DMS114 treated with DMSO at 0.1 percent for 48 hours (cell line): ENCODE measurements around the gene PPT2.

Source experiments
- DNase-seq: peaks from one replicate; lab custom pipeline; 2025; ENCODE audit not compliant: unreplicated experiment; lab: John Stamatoyannopoulos, UW

Gene PPT2, protein sequence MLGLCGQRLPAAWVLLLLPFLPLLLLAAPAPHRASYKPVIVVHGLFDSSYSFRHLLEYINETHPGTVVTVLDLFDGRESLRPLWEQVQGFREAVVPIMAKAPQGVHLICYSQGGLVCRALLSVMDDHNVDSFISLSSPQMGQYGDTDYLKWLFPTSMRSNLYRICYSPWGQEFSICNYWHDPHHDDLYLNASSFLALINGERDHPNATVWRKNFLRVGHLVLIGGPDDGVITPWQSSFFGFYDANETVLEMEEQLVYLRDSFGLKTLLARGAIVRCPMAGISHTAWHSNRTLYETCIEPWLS

GRCh38 chr6:32153564-32154513 lies at the start of gene PPT2:
TSS of gene PPT2 (plus strand) at chr6:32154141. CDS start at chr6:32154595, 454 bp downstream.
- DNase-seq, result peak; percentile 94

GRCh38 chr6:32105433-32105832 lies 48.5 kb upstream of the PPT2 start:
- DNase-seq, result no peak

DNA sequence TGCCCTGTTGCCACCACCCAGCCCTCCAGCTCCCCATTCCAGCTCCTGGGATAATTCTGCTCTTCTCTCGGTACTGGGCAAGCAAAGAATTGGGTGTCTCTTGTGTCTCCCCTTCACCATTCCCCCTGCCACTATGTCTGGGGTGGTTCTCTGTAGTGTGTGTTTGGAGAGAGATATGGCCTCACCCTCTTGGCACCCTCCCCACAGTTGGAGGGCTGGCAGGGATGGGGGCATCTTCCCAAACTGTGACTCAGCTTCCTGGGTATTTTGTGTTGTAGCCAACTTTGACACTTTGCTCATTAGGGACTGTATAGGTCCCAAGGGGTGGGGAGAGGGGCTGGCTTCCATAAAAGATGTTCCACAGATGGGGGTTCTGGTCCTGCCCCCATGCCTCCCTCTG lies 46.5 kb upstream of the PPT2 start:
- no peak for DNase-seq

DNA sequence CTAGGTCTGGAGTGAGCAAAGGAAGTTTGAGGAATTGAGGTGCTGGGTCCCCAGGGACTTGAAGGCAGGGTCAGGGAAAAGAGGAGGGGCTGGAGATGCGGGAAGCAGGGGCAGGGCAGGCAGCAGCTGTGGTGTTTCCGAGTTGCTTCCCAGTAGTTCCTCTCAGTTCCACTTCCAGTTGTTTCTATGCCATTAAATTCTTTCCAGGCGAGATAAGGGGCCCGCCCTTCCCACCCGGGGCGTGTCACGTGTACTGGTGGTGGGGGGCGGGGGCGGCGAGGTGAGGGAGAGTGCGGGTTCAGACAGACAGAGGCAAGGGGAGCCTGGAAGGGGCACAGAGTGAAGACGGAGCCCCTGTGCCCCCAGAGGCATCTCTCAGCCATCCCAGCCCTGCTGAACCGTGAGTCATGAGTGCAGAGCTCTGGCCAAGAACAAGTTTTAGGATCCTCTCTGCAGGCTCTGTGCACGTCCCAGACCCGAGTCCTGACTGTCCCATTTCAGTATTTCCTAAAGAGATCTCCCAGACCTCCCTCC lies 45.8 kb upstream of the PPT2 start:
- DNase-seq, result no peak

GRCh38 chr6:32108727-32109113 lies 45.2 kb upstream of the PPT2 start:
- no peak for DNase-seq

GRCh38 chr6:32109114-32109764 lies 44.7 kb upstream of the PPT2 start, which contains the start of gene TNXB:
TSS of gene TNXB (minus strand) at chr6:32109338. CDS start at chr6:32098198, 11,140 bp downstream.
- DNase-seq, result no peak

DNA sequence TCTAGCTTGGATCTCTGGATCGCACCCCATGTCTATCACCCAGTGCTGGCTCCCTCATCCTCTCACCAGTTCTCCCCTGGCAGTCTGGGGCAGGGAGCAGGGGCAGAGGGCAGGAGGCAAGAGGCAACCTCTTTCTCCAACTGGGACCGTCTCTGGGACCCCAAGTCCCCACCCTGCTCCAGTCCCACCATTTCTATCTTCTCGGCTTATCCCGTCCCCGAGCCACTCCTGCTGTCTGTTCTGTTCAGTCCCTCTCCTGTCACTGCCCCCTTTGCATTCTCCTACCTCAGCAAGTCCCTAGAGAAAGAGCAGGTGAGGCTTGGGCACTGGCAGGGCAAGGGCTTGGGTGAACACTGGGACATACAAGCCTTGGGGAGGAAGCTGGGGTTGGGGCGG lies 44.2 kb upstream of the PPT2 start:
- no peak for DNase-seq

DNA sequence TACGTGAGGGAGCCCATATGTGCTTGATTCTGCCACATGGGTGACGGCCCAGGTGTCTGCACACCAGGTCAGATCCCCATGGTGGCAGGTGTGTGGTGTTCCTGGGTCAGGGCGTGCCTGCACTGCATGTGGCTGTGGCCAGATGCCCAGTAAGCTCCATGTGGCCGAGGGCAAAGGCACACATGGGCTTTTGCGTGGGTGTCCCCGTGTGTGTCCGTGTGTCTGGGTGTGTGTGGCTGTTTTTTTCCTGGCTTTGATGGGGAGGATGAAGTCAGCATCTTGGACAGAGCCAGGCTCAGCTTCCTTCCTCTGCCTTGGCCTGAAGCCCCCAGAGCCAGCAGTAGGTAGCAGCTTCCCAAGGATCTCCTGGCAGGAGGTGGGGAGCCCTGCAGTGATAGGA lies 43.3 kb upstream of the PPT2 start:
- no peak for DNase-seq

DNA sequence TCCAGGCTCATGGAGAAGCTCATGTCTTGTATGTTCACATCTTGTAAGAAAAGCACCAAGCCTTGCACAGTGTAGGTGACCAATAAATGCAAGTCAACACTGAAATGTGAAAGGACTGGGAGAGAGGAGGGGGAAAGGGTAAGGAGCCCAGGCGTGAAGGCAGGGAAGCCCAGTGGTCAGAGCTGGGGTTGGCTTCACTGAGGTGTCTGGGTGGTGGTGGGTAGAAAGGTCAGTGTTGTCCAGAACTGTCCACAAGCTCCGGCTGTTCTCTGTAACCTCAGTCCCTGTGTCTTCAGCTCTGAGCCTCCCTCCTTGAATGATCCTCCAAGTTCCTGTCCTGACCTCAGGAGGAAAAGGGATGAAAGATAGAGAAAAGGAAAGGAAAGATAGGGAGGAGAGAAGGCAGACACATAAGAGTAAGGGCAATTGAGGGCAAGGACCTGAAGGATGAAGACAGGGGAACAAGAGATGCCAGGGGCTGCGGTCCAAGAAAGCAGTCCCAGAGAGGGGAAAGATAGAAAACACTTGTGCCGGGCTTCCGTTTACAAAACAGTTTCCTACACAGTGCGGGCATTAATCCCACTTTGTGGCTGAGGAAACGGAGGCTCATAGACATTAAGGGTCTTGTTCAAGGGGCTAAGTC lies 42.4 kb upstream of the PPT2 start:
- DNase-seq, result no peak

- DNase-seq, result no peak
Measured at GRCh38 chr6:32112431-32112980, 41.4 kb upstream of the PPT2 start.

GRCh38 chr6:32113386-32114352 lies 40.3 kb upstream of the PPT2 start:
- DNase-seq, result no peak

DNA sequence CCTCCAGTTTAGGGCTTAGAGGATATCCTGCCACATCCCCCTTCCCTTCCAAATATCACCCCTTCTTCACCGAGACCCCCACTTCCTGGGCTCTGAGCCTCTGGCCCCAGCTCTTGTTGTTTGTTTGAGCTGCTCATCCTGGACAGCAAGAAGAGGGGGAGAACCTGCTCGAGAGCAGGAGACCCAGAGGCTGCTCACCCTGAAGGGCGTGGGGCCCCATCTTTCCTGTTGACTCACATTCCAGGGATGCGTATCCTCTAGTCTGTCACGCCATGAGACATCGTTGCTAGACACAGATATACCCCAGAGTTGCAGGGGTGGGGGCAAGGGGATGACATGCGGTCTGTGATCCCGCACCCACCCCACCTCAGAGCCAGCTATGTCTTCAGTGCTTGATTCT lies 39.1 kb upstream of the PPT2 start:
- DNase-seq, result no peak

- no peak for DNase-seq
Measured at GRCh38 chr6:32115623-32116022, 38.3 kb upstream of the PPT2 start.

GRCh38 chr6:32116674-32117073 lies 37.3 kb upstream of the PPT2 start:
- peak; percentile 34 for DNase-seq

DNA sequence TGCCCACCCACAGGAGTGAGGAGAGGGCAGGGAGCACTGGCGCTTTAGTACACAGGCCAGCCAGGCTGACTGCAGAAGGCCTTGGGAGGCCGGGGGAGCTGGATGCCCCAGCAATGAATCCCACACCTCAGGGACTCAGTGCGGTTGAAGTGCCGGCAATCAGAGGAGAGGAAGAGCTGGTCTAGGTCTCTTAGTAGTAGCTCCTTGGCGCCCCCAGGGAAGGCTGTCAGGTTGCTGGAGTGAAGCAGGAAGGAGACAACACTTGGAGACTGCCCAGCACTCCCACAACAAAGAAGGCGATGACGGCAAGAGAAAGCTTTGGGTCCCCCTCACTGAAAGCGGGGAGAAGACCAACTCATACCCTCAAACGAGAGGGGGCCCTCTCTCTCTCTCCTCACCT lies 36.5 kb upstream of the PPT2 start:
- no peak for DNase-seq

DNA sequence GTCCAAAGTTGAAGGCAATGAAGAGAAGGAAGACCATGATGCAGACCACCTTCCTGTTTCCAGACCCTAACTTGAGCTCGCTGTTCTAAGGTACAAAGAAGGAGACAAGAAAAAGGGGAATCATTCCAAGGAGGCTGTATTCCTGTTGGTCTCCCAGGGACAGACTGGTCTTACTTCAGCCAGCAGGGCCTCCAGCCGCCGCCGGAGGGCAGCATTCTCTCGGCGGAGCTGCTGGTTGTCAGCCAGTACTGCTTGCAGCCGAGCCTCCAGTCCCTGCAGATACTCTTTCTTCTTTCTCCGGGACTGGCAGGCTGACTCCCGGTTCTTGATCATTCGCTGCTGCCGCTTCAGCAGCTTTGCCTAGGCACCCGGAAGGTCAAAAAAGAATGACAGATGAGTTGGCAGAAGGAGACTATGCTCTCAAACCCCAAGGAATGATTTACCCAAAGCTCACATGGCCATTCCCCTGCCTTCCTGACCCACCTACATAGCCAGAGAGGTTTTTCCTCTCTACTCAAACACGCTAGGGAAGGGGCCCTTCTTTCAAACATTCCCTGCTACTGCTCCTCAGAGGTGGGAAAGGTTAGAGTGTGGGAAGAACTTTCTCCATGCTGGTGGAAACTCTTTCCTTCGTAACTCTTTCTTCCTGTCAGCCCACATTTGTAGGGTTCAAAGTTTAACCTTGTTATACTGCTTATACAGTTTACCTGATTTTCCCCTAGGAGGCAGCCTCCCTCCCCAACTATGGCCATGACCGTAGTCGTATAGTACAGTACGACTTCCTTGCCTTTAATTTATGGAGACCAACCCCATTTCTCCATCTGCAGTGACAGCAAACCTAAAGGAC lies 34.9 kb upstream of the PPT2 start:
- peak; percentile 82 for DNase-seq

- DNase-seq, result no peak
Measured at GRCh38 chr6:32120573-32121059, 33.3 kb upstream of the PPT2 start.

GRCh38 chr6:32123681-32124080 lies 30.3 kb upstream of the PPT2 start:
- no peak for DNase-seq
